ENCODE results near the gene PROCR. TPM values are rescaled to one million over a fixed set of nuclear protein-coding genes. Genes with fewer than 3 reads are reported as not detected.
"Not testable (repeated sequence)": the region's sequence is repeated elsewhere in the genome, so short reads cannot be mapped to it uniquely, and the experiment has no call there.

The PROCR gene
- total RNA-seq, 1 experiment from 2014 or later, result 32.2 TPM

GRCh38 chr20:35193031-35193791, 21.3 kb downstream of the PROCR start:
- DNase-seq (ENCODE audit: low spot score), result not testable (repeated sequence)

DNA sequence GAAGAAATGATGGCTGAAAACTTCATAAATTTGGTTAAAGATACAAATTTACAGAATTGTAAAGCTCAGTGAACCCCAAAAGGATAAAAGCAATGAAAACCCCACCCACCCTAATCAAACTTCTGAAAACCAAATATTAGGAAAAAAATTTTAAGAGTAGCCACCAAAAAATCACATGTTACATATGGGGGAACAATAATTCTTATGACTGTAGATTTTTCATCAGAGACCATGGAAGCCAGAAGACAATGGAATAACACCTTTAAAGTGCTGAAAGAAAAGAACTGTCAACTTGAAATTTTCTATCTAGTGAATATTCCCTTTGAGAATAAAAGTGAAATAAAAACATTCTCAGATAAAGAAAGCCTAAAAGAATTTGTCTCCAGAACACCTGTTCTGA, 24.4 kb downstream of the PROCR start:
- DNase-seq (ENCODE audit: low spot score), result peak; percentile 27

GRCh38 chr20:35199740-35200139, 27.9 kb downstream of the PROCR start:
- DNase-seq (ENCODE audit: low spot score), result peak; percentile 67

DNA sequence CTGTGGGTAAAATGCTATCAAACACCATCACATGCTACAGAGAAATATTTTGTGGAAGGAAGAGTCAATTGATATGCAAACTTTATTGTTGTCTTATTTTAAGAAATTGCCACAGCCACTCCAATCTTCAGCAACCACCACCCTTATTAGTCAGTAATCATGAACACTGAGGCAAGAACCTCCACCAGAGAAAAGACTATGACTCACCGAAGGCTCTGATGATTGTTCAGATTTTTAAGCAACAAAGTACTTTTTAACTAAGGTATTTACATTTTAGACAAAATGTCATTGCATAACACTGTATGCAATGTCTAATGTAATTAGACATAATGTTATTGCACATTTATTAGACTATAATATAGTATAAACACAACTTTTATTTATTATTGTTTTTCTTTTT, 28.4 kb downstream of the PROCR start:
- DNase-seq (ENCODE audit: low spot score), result peak; percentile 73

GRCh38 chr20:35201467-35201866, 29.6 kb downstream of the PROCR start:
- DNase-seq (ENCODE audit: low spot score), result not testable (repeated sequence)

- no peak for DNase-seq (ENCODE audit: low spot score)
These were observed 34.9 kb downstream of the PROCR start for GRCh38 chr20:35206802-35207201.

DNA sequence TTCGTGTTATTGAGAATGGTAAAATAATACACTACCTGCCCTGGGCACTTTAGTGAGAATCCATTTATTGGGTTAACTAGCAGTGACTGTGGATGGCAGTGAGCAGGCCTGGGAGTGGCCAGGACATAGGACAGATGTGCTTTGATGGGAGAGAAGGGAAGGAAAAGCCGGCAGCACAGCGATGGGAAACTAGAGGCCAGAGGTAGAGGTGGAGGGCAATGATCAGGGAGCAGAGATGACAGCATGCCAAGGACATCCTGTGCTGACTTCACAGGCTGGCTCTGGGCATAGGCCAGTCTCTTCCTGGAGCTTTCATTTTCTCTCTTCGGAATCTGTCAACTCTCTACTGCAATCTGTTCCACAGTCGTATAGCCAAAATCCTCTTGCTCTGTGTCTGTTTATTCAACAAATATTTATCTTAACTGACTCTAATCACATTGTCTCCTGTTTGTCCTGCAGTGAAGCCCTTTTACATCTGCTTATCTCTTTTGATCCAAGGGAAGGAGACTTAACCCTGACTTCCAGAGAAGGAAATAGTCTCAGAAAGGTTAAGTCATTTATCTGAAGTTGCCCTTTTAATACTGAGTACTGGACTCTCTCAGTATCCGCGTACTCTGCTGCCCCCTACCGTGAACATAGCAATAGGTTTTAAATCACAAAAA, 36.2 kb downstream of the PROCR start:
- DNase-seq (ENCODE audit: low spot score), result peak; percentile 88

- DNase-seq (ENCODE audit: low spot score), result peak; percentile 96
These were observed 43.4 kb downstream of the PROCR start for GRCh38 chr20:35215066-35215956.

DNA sequence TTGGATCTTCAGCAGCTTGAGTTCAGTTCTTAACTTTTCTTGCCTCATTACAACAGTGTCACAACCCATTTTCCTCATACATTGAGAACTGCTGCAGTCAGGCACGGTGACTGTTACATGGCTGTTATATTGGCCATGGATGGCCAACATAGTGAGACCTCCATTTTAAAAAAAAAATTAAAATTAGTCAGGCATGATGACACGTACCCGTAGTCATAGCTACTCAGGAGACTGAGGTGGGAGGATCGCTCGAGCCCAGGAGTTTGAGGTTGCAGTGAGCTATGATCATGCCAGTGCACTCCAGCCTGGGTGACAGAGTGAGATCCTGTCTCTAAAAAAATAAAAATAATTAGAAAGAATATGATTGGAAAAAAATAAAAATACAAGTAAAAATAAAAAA, 44.7 kb downstream of the PROCR start:
- DNase-seq (ENCODE audit: low spot score), result no peak

GRCh38 chr20:35223941-35224340, 52.1 kb downstream of the PROCR start:
- no peak for DNase-seq (ENCODE audit: low spot score)

DNA sequence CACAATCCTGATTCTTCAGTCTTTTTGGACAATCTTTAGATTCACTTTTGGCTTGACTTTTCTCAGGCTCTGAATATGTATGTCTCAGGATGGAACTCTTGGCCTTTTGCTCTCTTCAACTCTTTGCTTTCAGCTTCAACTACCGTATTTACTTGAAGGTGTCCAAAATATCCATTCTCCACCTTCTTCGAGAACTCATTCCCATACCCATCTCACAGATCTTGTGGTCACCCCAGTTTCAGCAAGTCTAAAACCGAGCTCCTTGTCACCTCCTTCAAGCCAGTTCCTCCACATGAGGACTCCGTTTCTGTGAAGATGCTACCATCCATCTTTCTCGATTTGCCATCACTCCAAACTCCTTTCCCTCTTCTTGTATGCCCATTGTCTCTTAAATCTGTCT, 52.7 kb downstream of the PROCR start:
- DNase-seq (ENCODE audit: low spot score), result no peak

DNA sequence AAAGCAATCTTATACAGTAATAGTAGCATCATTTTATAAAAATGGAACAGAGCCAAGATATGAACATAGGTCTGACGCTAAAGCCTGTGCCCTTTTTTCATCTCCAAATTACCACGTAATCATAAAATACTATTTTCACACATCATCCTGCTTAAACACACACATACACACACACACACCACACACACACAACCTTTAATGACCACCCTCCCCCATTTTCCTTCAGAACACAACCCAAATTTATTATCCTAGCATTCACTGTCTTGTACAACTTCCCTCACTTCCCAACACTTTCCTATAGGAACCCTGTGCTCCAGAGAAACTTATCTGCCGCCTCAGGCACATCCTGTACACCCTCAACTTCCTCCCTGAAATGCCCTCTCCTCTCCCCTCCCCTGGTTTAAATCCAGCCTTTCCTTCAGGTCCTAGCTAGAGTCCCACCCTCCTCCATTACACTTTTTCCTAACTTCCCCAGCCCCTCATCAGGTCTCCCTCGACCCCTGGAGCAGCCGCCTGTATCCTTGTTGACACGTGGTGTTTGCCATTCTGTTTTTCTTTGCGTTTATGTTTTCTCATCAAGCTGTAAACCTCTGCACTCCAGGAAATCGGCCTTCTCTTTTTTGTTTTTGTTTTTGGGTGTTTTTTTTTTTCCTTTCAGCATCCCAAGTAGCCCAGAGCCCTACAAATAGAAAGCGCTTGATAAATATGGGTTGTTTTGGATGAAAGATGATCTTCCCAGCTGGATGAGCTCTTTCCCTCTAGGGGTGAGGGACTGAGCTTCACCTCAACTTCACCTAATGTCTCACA, 53.6 kb downstream of the PROCR start:
- no peak for DNase-seq (ENCODE audit: low spot score)

DNA sequence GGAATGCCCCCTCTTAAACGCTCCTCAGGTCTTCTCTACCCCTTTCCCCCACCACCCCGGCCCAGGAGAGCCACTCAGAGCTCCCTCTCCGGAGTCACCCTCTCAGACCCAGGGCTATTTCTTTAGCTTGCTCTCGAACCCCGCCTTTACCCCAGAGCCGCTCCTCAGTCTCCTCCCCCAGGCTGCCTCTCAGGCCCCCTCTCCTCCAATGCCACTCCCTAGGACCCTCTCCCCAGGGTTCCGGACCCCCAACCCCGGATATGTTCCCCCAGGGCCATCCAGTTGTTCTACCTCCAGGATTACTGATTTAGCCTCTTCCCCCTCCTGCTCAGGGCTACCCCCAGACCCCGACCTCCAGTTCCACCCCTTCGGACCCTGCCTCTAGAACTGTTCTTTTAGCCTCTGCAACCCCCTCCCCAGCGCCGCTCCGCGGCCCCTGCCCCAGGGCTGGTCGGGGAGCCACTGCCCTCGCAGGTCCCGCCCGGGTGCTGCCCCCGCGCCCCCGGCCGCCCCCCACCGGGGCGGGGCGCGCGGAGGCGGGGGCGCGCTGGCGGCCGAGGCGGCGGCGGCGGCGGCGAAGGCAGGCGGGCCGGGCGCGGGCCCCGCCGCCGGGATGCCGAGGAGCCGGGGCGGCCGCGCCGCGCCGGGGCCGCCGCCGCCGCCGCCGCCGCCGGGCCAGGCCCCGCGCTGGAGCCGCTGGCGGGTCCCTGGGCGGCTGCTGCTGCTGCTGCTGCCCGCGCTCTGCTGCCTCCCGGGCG, 54.4 kb downstream of the PROCR start, which contains the start of gene MMP24:
Gene MMP24, plus strand, starts transcription at position 565 of the 758 bp plus-strand sequence. Its CDS starts 49 bp downstream, at position 614.
- no peak for DNase-seq (ENCODE audit: low spot score)

Other genes with a start within 250 kb of the PROCR start
- 150 and 151 TPM in 2 replicates for gene GSS, start 216.3 kb upstream of the PROCR start, total RNA-seq (2014; rRNA removed; shearing (Covaris generic))
- gene MYH7B, start 216.2 kb upstream of the PROCR start, total RNA-seq (2014; rRNA removed; shearing (Covaris generic)), result not detected in 2 replicates
- 48.6 and 51.8 TPM in 2 replicates for gene TRPC4AP, start 79.3 kb upstream of the PROCR start, total RNA-seq (2014; rRNA removed; shearing (Covaris generic))
- gene EDEM2, start 24.7 kb upstream of the PROCR start, total RNA-seq (2014; rRNA removed; shearing (Covaris generic)), result 32.8 and 34.4 TPM in 2 replicates
- 5.2 and 14.2 TPM in 2 replicates for gene MMP24, start 54.6 kb downstream of the PROCR start, total RNA-seq (2014; rRNA removed; shearing (Covaris generic))
- gene MMP24OS, start 106.0 kb downstream of the PROCR start, total RNA-seq (2014; rRNA removed; shearing (Covaris generic)), result 11.4 and 15.1 TPM in 2 replicates
- 230 and 292 TPM in 2 replicates for gene EIF6, start 112.7 kb downstream of the PROCR start, total RNA-seq (2014; rRNA removed; shearing (Covaris generic))
- 0.24 TPM in 1 of 2 replicates, not detected in the other for gene FAM83C, start 120.4 kb downstream of the PROCR start, total RNA-seq (2014; rRNA removed; shearing (Covaris generic))
- gene UQCC1, start 239.9 kb downstream of the PROCR start, total RNA-seq (2014; rRNA removed; shearing (Covaris generic)), result 37.6 and 46.1 TPM in 2 replicates

All from A172 (cell line).